Measurements from ENCODE around the gene CFHR3.
"Not testable (repeated sequence)": the region's sequence is repeated elsewhere in the genome, so short reads cannot be mapped to it uniquely, and the experiment has no call there.

CFHR3 gene

DNA sequence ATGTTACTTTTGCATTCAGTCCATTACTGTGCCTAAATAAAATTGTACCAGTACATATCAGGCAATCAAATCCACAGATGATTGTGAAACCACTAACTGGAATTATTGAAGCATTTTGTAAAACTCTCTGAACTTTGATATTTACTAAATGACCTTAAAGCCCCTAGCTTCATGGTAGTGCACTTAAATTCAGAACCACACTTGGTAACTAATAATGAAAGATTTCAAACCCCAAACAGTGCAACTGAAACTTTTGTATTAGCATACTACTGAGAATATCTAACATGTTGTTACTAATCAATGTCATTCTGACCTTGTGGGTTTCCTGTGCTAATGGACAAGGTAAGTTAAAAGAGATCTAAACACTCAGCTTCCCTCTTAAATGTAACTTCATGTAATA, at the start of gene CFHR3:
Gene CFHR3, plus strand, starts transcription at position 238 of the 400 bp plus-strand sequence. Its CDS starts 47 bp downstream, at position 285.
- DNase-seq: no peak

DNA sequence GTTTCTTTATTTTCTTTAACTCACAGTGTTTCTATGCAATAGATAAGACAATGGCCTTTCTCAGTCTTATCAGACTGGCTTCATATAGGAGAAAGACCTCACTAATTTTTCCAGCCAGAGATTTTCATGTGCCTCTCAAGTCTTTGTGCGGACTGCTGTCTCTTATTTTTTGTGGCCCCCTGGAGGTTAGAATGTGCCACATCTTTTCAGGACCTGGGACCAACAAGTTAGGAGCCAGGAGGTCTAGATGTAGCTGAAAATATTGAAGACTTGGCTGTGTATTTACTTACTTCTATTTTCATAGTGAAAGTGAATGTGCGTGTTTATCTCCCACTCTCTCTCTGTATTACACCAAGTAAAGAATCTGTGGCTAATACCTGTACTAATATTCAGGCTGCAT, 42.1 kb upstream of the CFHR3 start:
- DNase-seq: no peak

DNA sequence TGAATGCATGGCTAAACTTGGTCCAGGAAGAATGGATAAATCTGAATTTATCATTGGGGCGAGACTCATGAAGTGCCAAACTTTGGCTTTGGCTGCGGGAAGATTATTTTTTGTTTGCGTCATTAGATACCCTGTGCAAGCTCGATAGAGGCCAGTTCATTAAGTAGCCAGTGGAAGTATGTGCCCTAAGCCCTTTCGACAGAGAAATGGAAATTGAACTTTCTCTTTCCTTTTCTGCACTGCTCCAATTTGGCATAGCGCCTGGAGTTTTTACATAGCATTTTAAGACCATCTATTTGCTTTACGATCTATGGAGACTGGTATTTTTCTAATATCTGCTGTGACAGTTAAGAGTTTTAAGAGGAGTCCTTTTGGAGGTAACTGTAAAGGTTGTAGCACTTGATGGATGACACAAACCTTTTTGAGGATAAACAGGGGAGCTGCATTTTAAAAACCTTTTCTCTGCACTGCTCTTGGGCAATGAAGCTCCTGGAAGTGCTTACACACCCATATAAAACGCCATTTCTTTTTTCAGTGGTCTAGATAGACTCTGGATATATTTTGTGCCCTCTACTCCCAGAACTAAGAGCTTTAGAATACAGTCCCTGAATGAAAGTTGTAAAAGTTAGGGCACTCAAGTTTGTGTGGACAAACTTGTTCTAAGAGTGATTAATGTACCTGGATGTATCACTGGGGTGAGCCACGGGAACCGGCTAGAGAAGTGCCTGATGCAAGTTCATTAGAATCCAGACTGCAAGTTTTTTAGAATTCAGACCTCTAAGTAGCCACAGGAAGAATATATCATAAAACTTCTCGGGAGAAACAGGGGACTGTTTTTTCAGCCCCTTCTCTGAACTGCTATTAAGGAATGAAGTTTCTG, 41.3 kb upstream of the CFHR3 start:
- DNase-seq: no peak

DNA sequence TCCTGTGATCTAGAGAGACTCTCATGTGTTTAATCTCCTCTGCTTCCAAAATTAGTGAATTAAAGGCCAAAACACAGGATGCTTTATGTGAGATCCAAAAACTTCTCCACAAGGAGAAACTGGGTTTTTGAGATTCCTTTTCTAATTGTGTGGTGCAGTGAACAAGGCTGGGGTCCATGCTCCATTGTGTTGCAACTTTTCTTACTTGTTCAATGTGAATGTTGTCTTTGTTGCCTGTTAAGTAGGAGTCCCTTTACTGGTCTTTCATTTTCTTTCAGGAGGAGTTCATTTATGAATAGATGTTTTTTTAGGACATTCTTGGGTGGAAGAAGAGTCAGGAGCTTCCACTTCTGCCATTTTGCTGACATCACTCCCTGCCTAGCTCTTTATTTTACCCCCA, 40.6 kb upstream of the CFHR3 start:
- no peak for DNase-seq

DNA sequence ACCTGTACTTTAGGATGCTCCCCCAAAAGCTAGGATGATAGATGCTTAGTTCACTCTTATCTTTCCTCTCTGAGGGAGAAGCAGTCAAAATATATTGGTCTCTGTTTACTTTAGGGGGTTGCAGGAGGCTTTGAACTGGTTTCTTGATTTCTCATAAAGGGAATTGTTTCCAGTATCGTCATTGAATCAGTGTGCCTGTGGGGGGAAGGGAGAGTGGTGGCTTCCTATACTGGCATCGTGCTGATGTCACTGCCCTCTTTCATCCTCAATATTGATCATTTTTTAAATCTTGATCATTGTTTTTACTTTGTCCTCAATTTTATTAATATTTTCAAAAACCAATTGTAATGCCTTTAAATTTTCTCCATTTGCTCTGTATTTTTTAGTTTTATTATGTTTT, 40.2 kb upstream of the CFHR3 start:
- DNase-seq: no peak

DNA sequence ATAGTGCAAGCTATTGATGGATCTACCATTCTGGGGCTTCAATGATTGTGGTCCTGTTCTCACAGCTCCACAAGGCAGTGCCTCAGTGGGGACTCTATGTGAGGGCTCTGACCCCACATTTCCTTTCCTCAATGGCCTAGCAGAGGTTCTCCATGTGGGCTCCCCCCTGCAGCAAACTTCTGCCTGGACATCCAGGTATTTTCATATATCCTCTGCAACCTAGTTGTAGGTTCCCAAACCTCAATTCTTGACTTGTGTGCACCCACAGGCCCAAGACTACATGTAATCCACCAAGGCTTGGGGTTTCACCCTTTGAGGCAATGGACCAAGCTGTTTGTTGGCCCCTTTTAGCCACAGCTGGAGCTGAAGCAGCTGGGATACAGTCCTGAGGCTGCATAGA, 35.9 kb upstream of the CFHR3 start:
- no peak for DNase-seq

DNA sequence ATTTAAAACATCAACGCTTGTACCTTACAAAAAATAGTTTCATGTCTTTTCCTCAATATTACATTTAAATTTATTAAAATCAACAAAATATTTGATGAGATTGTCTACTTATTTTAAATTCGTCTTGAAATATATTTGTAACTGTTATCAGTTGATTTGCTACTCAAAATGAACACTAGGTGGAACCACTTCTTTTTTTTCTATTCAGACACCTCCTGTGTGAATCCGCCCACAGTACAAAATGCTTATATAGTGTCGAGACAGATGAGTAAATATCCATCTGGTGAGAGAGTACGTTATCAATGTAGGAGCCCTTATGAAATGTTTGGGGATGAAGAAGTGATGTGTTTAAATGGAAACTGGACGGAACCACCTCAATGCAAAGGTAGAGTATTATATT, 31.4 kb upstream of the CFHR3 start:
- peak; percentile 36 for DNase-seq

DNA sequence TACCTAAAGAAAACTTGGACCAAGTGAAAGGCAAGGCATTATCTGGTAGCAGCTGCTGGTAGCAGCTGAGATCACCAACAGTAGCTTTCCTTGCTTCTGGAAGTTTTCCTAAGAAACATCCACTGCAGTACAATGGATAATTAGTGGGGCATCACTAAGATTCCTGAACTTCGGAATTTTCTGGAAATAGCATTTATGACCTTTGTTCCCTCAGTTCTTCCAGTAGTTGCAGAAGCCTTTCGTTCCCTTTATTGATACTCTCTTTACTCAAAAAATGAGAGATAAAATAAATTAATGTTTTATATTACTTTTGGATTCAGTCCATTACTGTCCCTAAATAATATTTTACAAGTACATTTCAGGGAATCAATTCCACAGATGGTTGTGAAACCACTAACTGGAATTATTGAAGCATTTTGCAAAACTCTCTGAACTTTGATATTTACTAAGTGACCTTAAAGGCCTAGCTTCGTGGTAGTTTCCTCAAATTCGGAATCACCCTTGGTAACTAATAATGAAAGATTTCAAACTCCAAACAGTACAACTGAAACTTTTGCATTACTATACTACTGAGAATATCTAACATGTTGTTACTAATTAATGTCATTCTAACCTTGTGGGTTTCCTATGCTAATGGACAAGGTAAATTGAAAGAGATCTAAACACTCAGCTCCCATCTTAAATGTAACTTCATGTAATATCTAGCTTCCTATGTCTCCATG, 9.5 kb upstream of the CFHR3 start:
- not testable (repeated sequence) for DNase-seq

DNA sequence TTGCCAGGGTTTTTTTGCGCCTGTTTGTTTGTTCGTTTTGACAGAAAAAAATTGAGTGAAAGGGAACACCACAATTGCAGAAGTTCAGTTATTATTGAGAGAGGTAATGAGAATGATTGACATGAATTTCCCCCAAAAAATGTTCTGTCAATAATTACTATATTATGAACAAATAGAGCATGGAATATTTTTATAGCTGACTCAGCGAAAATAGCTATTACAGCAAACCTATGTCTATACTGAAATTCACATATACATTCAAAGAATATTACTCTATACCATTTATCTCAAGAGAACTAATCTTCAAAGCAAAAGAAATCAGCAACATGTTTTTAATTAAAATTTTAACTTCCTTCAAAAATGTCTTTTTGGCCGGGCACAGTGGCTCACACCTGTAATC, 4.8 kb upstream of the CFHR3 start:
- DNase-seq: not testable (repeated sequence)

DNA sequence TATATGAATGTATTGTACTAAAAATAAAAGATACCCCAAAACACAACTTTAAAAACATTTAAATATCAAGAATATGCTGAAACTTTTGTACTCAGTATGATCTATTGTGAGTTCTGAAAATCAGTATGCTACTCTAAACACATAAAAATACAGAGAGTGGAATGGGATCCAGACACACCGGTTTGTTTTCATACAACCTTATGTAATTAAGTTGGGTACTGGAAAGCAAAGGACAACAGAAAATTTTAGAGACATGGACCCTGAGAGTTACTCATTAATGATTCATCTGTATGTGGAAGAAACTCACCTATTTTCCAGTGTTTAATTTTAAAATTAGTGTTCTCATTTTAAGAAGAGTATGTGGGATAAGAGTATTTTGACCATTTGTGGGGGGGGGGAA, 927 bp upstream of the CFHR3 start:
- DNase-seq: no peak

DNA sequence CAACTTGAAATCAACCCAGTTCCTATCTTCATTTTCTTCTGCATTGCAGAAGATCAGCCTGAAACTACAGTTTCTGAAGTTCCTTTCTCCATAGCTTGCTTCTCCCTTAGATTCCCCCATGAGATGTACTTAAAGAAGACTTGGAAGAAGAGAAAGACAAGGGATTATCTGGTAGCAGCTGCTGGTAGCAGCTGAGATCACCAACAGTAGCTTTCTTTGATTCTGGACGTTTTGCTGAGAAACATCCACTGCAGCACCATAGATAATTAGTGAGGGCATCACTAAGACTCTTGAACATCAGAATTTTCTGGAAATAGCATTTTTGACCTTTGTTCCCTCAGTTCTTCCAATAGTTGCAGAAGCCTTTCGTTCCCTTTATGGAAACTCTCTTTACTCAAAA, 465 bp upstream of the CFHR3 start:
- no peak for DNase-seq

DNA sequence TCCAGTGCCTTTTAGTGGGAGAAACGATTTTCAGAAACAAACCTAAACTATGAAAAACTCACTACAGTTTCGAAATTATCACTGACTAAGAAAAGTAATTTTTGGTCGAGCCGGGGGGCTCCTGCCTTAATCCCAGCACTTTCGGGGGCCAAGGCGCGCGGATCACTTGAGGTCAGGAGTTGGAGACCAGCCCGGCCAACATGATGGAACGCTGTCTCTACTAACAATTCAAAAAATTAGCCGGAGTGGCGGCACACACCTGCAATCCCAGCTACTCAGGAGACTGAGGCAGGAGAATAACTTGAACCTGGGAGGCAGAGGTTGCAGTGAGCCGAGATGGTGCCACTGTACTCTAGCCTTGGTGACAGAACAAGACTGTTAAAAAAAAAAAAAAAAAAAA, 3.0 kb downstream of the CFHR3 start:
- no peak for DNase-seq

DNA sequence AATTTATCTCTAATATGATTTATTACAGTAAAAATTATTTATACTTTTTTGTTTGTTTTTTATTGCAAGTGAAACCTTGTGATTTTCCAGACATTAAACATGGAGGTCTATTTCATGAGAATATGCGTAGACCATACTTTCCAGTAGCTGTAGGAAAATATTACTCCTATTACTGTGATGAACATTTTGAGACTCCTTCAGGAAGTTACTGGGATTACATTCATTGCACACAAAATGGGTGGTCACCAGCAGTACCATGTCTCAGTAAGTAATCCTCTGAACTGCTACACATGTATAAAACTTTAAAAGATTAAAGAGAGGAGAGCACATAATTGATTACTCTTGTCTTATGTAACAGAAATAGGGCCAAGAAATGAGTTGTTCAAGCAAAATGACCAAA, 4.5 kb downstream of the CFHR3 start:
- DNase-seq: no peak

DNA sequence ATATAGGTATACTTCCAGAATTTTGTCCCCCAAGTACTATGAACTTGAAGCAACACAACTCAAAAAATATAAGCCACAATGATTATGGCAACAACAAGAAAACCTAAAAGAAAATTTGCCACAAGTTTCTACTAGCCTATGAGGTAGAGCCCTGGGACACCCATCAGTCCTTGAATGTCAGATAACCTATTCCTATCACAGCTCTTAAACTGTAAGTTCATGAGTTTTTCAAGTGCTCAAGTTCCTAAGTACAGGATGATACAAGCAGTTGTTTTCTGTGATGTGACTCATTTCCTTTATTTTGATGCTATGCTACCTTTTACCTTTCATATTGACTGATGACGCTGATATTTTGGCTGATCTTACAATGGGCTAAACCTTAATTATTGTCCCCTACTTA, 16.6 kb downstream of the CFHR3 start:
- DNase-seq: not testable (repeated sequence)

DNA sequence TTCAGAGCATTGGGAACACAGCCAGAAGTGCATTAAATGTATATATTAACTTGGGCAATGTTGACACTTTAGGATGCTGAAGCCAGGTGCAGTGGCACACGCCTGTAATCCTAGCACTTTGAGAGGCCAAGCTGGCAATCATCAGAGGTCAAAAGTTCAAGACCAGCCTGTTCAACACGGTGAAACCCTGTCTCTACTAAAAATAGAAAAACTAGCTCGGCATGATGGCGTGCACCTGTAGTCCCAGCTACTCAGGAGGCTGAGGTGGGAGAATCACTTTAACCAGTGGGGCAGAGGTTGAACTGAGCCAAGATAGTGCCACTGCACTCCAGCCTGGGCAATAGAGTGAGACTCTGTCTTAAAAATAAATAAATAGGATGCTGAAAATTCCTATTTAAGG, 19.5 kb downstream of the CFHR3 start:
- DNase-seq: peak; percentile 48

DNA sequence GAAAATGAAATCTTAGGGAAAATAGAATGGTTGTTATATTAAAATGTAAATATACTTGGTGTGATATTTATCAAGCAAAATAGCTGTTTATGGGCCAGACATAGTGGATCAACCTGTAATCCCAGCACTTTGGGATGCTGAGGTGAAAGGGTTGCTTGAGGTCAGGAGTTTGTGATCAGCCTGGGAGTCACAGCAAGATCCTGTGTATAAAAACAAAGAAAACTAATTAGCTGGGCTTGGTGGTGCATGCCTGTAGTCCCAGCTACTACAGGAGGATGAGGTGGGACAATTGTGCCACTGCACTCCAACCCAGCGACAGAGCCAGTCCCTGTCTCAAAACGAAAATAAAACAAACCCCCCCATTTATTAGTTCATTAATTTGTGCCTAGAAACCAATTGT, 23.3 kb downstream of the CFHR3 start:
- DNase-seq: no peak

DNA sequence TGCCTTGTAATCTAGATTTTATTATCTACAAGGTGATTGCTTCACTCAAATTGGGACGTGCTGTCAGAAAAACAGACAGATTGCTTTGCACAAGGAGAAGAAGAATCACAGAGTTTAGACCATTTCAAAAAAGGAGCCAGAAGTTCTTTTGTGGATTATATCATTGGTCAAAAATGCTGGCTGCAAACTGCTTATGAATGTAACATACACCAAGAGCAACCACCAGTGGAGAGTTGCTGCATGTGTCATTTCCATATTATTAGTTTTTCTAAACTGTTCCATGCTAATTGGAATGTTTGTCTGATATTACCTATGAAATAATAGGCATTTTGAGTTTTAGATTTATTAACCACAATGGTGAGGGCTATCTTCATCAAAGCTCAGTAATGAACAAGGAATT, 27.3 kb downstream of the CFHR3 start:
- DNase-seq: not testable (repeated sequence)

DNA sequence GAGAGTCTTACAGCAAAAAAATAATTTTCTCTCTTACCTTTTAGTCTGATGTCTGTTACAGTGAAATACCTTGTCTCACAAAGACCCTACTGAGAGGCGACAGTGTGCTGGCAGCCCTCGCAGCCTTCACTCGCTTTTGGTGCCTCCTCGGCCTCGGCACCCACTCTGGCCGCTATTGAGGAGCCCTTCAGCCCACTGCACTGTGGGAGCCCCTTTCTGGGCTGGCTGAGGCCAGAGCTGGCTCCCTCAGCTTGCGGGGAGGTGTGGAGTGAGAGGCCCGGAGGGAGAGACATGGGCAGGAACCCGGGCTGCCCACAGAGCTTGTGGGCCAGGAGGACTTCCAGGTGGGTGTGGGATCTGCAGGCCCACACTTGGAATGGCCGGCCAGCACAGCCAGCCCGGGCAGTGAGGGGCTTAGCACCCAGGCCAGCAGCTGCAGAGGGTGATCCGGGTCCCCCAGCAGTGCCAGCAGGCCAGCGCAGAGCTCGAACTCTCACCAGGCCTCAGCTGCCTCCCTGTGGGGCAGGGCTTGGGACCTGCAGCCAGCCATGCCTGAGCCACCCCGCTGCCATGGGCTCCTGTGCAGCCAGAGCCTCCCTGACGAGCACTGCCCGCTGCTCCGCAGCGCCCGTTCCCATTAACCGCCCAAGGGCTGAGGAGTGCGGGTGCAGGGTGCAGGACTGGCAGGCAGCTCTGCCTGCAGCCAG, 34.0 kb downstream of the CFHR3 start:
- no peak for DNase-seq

DNA sequence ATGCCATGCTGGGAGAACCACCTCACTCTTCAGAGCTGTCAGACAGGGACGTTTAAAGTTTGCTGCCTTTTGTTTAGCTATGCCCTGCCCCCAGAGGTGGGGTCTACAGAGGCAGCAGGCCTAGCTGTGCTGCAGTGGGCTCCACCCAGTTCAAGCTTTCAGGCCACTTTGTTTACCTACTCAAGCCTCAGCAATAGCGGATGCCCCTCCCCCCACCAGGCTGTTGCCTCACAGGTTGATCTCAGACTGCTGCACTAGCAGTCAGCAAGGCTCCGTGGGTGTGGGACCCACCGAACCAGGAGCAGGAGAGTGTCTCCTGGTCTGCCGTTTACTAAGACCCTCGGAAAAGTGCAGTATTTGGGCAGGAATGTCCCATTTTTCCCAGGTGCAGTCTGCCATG, 42.8 kb downstream of the CFHR3 start:
- DNase-seq: not testable (repeated sequence)

DNA sequence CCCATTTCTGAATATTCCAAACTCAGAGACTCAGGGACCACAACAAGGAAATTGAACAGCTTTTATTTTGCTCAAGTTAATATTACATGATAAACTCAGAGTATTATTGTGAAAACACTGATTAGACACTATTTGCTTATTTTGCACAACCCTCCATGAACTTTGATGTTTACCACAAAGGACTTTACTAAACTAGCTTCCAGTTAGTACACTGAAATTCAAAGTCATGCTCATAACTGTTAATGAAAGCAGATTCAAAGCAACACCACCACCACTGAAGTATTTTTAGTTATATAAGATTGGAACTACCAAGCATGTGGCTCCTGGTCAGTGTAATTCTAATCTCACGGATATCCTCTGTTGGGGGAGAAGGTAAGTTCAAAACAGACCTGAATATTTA, 44.9 kb downstream of the CFHR3 start, which contains the start of gene CFHR1:
Gene CFHR1, plus strand, starts transcription at position 201 of the 400 bp plus-strand sequence. Its CDS starts 114 bp downstream, at position 315.
- DNase-seq: not testable (repeated sequence)

DNA sequence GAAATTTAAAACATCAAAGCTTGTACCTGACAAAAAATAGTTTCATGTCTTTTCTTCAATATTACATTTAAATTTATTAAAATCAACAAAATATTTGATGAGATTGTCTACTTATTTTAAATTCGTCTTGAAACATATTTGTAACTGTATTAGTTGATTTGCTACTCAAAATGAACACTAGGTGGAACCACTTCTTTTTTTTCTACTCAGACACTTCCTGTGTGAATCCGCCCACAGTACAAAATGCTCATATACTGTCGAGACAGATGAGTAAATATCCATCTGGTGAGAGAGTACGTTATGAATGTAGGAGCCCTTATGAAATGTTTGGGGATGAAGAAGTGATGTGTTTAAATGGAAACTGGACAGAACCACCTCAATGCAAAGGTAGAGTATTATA, 53.2 kb downstream of the CFHR3 start:
- peak; percentile 13 for DNase-seq
